HG03108 (cell line): ENCODE results near the gene GOPC.

Source experiments
- ATAC-seq: cut with Tn5 transposase; IDR thresholded peaks from one replicate; pipeline ENCODE4 v1.9.1; 2021; ENCODE audit warnings: moderate library complexity; ENCODE audit not compliant: unreplicated experiment

Gene GOPC

DNA sequence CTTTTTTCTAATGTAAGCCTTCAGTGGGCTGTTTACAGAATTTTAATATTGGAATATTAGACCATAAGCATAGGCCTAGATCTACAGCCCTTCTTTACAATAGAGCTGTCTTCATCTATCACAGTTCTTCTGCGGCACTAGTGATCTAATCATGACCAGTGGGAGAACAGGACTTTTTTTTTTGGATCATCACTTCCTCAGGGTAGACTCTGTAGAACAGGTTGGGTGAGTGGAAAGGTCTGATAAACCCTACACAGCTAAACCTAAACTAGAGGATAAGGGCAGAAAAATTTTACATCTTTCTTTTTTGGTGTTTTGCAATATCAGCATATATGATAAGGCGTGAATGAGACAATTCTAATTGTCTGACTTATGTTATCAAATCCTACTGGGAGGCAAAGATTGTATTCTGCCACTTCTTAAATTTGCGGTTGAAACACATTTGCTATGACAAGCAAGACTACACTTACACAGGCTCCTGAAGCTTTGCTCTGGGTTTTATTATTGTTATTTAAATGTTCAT is 52.2 kb downstream of the GOPC start:
- ATAC-seq = no peak

DNA sequence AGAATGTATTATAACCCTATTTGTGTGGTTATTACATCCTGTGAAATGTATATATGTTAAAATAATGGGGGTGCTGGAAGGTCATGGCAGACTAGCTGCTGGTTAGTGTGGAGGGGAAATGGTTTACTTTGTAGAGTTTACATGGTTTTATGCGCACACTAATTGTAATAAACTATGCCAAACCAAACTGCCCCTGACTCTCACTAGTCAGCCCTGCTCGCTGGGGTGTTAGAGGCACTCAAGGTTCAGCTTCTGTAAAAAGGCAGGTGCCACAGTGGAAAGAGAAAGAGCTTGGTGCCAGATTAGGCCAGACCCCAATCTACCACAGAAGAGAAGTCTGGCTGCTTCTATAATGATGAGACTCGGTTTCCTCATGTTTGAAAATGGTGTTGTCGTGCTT is 52.7 kb downstream of the GOPC start:
- no peak for ATAC-seq

DNA sequence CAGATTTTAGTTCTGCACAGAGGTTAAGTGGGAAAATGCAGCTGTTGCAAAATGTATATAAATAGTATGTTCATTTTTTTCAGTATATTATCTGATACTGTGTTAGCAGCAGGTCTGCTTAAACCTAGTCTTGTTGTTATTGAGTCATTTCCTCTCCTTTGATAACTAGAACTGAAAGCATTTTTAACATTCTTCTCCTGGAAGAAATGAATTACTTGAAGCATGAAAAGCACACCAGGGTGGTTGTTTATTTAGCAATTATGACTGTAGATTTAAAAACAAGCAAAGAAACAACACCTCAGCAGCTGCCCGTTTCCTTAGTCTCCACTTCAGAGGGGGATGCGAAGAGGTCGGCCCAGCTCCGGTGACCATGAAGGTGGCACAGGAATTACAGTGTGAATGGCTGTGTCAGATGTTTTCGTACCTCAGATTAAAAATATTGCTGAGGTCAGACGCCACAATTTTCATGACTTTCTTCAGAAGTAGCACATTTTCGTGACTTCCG is 53.5 kb downstream of the GOPC start:
- ATAC-seq = no peak

DNA sequence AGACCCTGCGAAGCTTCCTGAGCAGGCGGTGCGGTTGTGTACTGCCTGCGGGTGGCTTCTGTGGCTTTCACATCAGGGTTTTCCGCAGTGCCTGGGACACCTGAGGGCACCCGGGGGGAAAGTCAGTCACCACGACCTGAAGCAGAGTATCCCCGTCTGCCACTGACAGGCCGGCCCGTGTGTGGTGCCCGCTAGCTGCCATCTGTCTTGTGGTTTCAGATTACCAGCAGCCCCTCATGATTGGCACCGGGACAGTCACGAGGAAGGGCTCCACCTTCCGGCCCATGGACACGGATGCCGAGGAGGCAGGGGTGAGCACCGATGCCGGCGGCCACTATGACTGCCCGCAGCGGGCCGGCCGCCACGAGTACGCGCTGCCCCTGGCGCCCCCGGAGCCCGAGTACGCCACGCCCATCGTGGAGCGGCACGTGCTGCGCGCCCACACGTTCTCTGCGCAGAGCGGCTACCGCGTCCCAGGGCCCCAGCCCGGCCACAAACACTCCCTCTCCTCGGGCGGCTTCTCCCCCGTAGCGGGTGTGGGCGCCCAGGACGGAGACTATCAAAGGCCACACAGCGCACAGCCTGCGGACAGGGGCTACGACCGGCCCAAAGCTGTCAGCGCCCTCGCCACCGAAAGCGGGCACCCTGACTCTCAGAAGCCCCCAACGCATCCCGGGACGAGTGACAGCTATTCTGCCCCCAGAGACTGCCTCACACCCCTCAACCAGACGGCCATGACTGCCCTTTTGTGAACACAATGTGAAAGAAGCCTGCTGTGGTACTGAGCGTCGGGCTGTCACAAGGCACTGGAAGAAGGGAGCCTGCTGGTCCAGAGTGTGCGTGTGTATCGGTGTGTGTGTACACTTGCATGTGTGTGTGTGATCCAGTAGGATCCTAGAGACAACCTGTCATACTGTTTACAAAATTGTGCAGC is 54.4 kb downstream of the GOPC start:
- ATAC-seq = peak; percentile 73

DNA sequence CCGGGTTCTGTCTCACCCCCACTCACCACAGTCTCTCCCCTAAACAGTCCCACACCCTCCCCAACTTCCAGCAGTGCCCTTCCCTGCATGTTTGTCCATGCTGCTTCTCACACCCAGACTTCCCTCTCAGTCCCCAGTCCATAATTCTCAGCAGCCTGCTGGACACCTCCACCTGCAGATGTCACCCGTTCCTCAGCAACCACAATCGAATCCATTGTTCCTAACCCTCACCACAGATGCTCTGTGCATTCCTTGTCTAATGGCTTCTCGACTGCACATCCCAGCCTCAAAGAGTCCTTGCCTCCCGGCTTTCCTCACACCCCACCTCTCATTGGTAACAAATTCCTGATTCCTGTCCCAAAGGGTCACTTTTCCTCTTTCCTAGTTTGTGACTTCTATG is 55.6 kb downstream of the GOPC start:
- no peak for ATAC-seq

DNA sequence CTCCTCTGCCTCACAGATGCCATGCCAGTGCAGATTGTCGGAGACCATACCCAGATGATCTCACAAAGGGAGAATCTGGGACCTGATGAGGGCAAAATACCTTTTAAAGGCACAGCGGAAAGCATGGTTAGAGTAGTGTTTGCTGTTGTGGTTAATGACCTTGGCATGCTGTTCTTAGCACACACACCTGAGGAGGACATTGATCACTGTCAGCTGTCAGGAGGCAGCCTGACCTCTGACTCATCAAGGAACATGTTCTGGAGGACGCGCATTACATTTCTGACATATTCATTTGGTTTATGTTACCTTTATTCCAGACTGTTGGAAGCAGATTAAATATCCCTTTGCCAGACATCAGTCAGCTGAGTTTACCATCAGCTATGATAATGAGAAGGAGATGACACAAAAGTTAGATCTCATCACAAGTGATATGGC is 57.1 kb downstream of the GOPC start:
- ATAC-seq = no peak

DNA sequence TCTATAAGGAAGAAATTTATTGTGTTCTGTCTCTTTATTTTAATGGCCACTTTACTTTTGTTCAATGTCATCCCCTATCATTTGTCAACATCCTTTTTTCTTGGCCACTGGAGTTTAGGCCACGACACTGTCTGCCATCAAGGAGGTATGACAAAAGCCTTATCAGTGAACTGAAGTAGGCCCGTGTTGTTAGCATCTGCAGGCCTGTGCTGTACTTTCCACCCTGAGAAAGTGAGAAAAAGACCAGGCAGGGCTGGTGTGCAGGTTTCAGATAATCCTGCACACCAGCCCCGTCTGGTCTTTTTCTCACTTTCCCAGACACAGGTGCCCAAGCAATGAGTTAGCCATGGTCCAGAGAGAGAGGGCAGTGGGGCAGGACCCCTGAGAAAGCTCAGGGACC is 57.6 kb downstream of the GOPC start:
- no peak for ATAC-seq

DNA sequence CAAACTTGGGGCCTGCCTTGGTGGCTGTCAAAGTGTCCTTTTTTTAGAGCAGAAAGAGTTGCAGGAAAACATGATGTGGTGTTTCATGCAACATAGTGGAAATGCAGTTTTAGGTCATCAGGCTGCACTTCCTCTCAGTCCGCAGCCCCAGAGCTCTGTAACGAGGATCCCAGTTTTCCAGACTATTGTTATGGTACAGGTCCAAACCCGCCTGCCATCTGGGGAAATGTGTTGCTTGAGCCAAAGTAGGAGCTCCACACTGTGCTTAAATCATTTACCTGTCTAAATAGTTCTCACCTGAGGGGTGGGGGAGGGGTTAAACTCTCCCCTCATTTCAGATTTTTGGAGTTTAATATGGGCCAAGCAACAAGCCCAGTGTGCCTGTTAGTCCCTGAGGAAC is 59.8 kb downstream of the GOPC start:
- no peak for ATAC-seq

DNA sequence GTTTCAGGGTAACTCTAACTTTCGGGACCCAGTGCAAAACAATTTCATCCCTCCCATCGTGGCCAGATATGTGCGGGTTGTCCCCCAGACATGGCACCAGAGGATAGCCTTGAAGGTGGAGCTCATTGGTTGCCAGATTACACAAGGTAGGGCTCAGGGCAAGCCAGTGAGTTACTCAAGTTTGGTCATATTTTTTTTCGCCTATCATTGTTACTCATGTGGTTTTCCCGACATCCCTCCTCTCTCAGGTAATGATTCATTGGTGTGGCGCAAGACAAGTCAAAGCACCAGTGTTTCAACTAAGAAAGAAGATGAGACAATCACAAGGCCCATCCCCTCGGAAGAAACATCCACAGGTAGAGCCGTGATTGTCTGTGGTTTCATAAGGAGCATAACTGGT is 61.6 kb downstream of the GOPC start:
- ATAC-seq = no peak

DNA sequence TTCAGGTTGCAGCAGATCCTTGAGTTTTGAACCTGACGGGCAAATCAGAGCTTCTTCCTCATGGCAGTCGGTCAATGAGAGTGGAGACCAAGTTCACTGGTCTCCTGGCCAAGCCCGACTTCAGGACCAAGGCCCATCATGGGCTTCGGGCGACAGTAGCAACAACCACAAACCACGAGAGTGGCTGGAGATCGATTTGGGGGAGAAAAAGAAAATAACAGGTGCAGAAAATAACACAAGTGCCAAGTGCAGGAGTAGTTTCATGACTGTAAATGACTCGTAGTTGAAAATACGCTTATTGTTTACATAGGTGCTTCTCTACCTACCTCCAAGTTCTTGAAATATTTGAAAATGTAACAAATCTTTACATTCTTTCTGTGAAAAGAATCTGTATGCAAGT is 63.7 kb downstream of the GOPC start:
- no peak for ATAC-seq

DNA sequence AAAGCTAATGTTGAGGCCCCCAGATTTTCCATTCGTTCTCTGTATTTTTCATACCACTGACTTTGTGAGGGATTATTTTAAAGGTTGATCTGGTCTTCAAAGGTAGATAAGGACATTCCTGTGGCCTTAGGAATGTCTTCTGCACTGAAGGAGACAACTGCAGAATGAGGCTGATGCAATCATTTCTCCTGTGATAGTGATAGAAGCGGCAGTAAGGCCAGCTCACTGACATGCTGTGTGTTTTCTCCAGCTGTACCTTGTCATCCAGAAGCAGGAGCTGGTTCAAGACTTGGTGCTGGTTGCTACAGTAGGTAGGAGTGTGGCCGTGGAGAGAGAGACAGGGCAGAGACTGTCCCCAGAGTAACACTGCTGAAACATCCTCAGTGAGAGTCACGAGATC is 66.0 kb downstream of the GOPC start:
- ATAC-seq = no peak

DNA sequence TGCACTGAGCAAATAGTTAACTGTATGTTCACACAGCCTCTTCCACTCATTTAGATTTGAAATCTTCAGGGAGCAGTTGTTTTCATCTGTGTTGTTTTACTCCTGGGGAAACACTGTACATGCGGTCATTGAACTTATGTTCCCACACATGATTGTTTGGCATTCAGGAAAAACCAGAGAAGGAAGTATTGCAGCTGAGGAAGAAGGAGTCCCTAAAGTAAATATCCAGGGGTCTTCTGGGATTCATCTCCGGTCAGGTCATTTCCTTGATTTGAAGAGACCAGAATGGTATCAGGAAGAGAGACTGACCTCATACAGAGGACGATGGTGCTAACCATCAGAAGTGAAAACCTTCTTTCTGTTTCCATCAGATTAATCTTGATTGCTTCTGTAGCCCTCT is 67.3 kb downstream of the GOPC start:
- ATAC-seq = no peak

DNA sequence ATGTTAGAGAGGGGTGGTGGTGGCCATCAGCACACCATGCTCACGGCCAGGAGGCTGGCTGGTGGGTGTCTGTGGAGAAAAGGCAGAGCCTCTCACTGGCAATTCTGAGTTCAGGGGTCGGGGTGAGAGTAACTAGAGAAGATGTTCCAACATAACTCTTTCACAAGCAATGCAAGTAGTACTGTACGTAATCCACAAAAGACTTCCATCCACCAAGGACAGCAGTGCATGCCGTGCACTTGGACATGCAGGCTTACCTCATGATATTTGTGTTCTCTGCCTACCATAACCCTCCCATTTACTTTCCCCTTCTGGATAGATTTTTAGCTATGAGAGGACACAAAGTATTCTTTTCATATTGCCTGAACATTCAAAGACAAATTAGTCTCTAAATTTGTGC is 68.5 kb downstream of the GOPC start:
- no peak for ATAC-seq

DNA sequence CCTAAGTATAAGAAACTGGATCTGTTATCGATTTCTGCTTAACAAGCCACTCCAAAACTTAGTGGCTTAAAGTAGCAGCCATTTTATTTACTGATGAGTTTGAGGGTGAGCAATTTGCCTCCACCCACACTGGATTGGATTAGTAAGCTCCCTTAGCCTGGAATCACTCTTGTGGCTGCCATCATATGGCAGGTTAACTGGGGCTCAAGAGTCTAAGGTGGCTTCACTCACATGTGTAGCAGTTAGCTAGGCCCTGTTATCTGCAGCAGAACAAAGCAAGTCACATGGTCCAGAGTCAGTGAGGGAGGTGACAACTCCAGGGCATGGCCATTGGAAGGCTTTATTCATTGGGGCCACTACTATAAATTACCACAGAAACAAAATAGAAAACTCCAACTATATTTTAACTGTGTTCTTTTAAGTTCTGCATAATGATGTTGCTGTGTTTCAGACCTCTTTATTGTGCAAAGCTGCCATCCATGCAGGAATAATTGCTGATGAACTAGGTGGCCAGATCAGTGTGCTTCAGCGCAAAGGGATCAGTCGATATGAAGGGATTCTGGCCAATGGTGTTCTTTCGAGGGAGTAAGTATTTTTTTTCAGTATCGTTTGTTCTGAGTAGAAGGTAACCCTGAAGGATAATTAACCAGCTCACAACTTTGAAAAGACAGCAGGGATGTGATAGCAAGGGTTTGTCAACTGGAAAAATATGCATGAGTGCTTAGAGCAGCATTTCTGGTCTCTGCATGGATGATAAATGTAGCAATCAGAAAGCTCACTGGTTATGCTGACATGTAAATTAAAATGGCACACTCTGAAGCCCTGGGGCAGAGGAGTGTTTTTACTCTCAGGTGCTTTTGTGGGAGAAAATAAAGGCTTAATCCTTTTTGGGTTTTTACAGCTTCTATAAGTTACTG is 70.2 kb downstream of the GOPC start:
- ATAC-seq = no peak

DNA sequence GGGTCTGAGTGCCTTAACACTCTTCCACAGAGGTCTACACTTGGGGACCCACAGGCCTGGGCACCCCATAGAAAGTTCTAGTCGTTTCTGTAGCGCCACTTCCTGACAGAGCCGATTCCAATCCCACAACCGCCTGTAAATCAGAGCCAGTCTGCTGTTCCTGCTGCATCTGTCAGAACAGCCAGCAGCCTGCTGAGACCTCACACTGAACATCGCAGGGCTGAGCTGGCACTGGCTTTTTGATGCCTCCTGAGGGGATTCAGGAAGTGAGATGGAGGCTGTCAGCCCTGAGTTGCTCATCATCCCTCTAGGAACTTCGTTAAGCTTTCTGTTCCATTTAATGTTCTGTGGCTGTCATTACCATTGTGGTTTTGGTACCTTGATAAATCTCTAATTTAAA is 71.0 kb downstream of the GOPC start:
- ATAC-seq = no peak

DNA sequence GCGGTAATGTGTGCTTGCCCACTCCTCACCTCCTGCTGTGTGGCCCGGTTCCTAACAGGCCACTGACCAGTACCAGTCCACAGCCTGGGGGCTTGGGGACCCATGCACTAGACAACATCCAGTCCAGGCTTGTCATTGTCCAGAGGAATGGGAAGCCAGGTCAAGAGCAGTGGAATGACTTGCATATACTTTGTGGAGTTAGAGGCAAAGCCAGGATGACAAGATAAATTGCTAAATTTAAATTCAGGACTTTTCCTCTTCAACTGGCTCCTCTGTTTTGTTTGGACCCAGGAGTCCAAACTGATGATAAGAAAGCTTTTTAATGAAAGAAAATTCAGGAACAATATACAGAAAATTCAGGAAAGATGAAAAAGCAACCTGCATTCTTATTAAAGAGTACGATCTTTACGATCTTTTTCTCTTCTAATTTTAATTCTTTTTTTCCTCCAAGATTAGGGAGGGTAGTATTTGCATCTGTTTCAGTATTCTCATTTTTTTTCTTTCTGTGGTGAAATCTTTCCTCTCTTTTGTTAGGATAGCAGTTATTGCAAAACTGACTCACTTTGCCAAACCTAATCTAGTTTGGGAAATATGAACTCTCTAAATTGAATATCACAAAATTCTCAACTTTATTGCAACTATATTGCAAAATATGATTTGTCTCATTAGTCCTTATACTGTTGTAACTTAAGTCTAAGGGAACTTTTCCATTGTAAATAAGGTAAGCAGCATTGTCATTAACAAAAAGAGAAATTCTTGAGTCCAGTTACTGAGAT is 71.7 kb downstream of the GOPC start:
- no peak for ATAC-seq

DNA sequence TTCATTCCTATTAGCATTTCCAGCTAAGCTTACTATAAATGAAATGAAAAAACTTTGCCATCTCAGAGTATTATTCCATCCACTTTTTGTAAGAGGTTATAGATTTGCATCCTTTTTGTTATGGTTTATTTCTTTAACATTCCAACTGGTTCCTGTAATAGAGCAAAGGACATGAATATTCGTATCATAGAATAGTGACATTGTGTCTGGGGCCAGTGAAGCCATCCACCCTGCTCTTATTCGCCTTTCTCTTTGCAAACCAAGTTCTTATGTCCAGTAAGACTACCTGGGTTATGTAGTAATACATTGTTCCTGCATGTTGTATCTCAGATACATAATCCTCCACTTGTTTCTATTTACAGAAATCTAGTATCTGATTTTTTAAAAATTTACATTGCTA is 76.7 kb downstream of the GOPC start:
- no peak for ATAC-seq

DNA sequence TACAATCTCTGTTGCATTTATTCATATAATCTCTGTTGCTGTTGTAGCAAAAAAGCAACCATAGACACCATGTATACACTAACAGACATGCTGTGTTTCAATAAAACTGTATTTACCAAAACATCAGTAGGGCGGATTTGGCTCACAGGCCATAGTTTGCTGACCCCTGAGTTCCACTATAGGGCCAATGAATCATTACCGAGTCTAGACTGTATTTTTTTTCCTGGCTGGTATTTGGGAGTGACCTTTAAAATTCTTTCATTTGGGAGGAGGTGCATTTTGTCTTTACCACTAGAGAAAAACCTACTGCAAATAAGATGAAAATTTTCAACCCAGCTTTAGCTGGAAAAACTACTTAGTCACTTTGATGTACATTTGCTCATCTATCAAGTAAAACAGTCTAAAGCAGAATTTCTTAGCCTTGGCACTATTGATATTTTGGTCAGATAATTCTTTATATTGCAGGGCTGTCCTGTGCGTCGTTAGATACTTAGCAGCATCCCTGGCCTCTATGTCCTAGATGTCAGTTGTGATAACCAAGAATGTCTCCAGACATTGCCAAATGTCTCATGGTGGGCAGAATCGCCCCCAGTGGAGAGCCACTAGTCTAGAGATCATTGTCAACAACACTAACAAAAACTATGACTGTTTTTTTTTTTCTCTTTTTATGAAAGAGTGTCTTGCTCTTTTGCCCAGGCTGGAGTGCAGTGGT is 80.4 kb downstream of the GOPC start:
- ATAC-seq = no peak

DNA sequence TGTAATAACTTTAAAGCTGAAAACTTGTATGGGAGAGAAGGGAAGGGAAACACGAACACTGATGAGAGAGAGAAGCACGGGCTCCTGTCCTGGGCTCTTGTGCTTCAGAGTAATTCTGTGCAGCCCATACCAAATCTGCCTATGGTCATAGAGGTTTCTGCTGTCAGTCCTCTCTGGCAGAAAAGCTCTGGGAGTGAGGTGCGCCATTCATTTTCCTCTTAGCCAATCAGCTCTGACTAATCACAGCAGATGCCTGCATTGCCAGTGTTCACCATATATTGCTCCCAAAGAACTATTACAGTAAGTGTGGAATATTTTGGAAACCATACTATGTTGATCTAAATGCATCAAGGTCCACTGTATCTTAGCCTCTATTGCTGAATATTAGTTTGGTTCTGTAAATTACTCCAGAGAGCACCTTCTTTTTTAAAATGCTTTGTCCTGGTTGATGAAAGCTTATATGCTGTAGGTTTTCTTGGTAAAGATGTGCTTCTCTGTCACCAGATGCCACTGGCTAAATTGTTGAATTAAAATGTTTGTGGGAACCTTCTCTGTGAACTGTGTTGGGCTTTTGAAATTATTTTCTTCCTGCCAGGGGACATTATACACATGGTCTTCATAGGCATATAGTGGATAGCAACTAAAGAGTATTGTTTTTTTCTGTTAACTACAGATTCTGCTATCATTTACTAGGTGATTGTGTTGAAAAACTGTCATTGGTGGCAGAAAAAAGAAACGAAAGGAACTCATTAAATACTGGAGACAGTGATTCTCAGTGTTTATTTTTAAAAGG is 81.5 kb downstream of the GOPC start:
- no peak for ATAC-seq
